Suppressor macrophage treated with lipopolysaccharide for 1 hour (primary cell): ENCODE measurements around the gene CCNI.
"Not testable (repeated sequence)": the region's sequence is repeated elsewhere in the genome, so short reads cannot be mapped to it uniquely, and the experiment has no call there.

Experiments used
- DNase-seq, 3 donors: peaks; one replicate each; pipeline ENCODE4 v3.0.0-alpha.2; 2020 to 2022

The CCNI gene, protein sequence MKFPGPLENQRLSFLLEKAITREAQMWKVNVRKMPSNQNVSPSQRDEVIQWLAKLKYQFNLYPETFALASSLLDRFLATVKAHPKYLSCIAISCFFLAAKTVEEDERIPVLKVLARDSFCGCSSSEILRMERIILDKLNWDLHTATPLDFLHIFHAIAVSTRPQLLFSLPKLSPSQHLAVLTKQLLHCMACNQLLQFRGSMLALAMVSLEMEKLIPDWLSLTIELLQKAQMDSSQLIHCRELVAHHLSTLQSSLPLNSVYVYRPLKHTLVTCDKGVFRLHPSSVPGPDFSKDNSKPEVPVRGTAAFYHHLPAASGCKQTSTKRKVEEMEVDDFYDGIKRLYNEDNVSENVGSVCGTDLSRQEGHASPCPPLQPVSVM

GRCh38 chr4:77075869-77076799 is at the start of gene CCNI:
TSS of gene CCNI (minus strand) at chr4:77075989. CDS start at chr4:77066362, 9,627 bp downstream.
- DNase-seq, result peak; percentile 97 to 99 (median 98)

DNA sequence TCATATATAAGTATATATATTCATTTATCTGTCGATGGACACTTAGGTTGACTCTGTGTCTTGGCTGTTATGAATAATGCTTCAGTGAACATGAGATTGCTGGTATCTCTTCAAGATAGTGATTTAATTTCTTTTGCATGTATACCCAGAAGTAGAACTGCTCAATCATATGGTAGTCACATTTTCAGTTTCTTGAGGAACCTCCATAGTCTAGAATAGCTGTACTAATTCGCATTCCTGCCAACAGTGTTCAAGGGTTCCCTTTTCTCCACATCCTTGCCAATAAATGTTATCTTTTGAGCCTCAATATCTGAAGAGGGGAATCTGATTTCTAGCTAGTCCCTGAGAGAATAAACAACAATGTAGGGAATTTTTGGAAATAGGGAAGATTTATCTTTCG is 48.8 kb upstream of the CCNI start:
- DNase-seq, result peak in 1 of 3 donors; percentile 27

DNA sequence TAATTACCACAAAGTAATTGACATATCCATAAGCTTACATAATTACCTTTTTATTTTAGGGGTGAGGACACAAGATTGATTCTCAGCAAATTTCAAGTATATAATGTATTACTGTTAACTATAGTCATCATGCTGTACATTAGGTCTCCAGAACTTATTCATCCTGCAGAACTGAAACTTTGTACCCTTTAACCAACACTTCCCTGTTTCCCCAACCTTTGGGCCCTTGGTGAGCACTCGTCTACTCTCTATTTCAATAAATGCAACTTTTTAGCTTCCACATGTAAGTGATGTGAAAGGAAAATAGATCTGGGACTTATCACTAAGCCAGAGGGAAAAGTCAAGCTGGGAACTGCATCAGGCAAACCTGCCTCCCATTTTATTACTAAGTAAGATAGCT is 47.6 kb upstream of the CCNI start:
- DNase-seq, result peak in 2 of 3 donors; percentile 30 to 33

- DNase-seq, result no peak
Observed at GRCh38 chr4:77122656-77123055, 46.9 kb upstream of the CCNI start.

DNA sequence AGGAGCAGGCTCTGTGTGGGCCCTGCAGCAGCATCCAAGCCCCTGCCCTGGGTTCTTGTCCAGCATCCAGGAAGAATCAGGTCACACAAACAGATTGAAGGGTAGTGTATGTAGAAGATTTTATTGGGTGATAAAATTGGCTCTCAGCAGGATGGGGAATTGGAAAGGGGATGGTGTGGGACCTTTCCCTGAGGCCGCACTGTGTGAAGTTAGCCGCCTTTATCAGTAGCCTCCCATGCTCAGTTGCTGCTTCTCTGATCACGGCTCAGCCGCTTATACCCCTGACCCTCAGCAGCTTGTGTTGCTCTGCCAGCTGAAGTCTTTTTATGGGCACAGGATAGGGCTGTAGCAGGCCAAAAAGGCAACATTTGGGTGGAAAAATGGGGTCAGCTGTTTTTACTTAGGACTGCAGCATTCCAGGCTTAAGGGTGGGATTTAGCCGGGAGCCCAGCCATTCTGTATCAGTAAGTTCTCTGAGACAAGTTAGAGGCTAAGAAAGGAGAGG is 46.0 kb upstream of the CCNI start:
- DNase-seq, result no peak

- DNase-seq, result no peak
Observed at GRCh38 chr4:77120886-77121508, 45.2 kb upstream of the CCNI start.

DNA sequence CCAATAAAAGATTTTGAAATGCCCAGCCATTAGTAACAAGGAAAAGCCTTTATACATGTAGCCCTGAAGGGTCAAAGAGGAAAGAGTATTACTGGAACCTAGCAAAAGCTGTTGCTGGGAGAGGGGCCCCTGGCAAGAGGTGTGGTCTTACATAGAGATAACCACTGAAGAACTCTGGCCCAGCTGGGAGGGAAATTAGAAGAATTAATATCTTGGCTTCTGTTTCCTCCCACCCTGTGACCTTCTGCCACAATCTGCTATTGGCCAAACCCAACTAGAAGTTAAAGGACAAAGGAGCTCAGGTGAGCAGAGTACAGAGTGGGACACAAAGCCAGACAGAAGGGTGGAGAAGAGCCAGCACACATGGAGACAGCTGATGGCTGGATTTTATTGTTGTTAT is 41.9 kb upstream of the CCNI start:
- DNase-seq, result no peak

GRCh38 chr4:77113069-77113468 is 37.3 kb upstream of the CCNI start:
- DNase-seq, result no peak

- no peak for DNase-seq
Observed at GRCh38 chr4:77110730-77111129, 34.9 kb upstream of the CCNI start.

- peak; percentile 38 to 63 (median 54) for DNase-seq
Observed at GRCh38 chr4:77104791-77105540, 29.2 kb upstream of the CCNI start.

- DNase-seq, result peak; percentile 51 to 76 (median 65)
Observed at GRCh38 chr4:77104388-77104787, 28.6 kb upstream of the CCNI start.

GRCh38 chr4:77100234-77100633 is 24.4 kb upstream of the CCNI start:
- DNase-seq, result no peak

GRCh38 chr4:77097611-77098010 is 21.8 kb upstream of the CCNI start:
- peak; percentile 15 to 63 (median 52) for DNase-seq

DNA sequence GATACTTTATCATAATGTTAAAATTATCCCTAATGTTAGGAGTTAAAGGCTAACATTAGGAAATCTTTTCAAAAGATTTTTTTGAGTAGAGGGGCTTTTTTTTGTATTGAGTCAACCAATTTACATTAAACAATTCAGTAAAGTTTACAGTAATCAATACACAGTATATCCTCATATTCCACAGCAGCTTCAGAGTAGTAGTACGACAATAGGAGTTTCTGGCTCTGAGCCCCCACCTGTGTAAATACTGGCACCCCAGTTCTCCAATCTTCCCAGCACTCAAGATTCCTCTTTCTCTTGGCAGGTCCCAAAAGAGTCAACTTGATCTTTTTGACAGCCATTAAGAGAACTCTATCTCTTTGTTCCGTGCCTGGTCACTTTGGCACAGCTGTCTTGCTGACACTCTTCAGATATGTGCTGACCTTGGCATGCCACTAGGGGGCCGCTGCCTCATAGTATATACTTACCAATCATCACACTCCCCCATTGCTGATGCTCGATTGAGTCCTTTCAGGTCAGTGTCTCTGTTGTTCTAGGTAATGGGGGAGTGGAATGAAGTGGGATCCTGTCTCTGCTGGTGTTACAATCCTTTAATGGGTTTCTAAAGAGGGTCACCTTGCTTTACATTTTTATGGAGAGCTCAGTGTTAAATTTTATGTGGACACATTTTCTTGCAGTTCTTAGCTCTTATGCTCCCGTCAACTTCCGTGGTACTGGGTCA is 19.5 kb upstream of the CCNI start:
- peak; percentile 81 to 87 (median 82) for DNase-seq

- no peak for DNase-seq
Observed at GRCh38 chr4:77094496-77094895, 18.7 kb upstream of the CCNI start.

DNA sequence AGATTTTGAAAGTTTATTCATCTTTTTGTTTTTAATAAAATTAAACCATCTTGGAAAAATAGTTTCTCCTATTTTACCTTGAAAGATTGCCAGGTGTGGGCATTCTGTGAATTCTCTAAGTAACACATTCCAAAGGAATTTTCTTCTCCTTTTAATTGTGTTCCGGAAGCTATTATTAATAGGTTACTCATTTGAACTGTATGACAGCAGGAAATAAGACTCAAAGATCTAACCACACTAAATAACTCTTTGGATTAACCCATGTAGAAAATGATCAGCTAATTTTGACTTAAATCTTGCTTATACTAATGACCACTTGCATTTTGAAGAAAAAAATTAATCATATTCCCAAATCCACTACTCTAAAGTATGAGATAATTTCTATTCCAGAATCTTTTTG is 17.6 kb upstream of the CCNI start:
- DNase-seq, result no peak

DNA sequence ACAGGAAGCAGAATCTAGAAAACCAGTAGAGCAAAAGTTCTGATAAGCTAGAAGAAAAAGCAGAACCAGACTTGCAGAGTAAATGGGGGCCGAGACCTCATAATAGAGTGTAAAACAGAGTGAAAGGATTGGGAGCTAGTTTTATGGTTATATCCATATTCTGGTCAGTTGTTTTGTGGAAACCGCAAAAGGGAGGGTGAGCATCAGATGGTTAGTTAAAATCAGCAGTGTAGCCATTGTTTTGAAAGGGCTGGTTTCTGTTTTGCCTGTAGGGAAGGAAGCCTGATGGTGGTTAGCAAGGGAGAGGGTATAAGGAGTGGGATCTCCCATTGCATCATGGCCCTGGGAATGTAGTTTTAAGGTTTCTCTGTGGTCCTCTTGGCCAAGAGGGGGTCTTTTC is 17.2 kb upstream of the CCNI start:
- DNase-seq, result peak in 1 of 3 donors; percentile 40

- no peak for DNase-seq
Observed at GRCh38 chr4:77089866-77090265, 14.1 kb upstream of the CCNI start.

- not testable (repeated sequence) for DNase-seq
Observed at GRCh38 chr4:77087027-77087426, 11.2 kb upstream of the CCNI start.

DNA sequence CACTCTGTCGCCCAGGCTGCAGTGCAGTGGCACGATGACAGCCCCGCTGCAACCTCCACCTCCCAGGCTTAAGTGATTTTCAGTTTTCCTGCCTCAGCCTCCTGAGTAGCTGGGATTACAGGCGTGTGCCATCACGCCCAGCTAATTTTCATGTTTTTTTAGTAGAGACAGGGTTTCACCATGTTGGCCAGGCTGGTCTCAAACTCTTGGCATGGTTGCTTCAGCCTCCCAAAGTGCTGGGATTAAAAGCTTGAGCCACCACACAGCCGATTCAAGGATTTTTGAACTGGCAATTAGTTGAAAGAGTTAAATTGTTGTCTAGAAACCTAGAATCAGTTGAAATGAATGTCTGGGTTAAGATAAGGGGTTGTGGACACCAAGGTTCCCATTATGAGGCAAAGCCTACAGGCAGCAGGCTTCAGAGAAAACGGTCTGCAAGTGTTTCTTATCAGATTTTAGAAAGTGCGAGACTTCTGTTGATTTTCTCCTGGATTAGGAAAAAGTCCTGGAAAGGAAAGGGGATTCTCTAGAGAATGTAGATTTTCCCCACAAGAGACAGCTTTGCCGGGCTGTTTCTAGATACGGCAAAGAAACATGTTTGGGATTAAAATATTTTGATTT is 8.3 kb upstream of the CCNI start:
- DNase-seq, result no peak
